Activated CD4-positive, alpha-beta memory T cell treated with anti-CD3 and anti-CD28 coated beads, Interleukin-2, amount 10 ng/mL, durations not matched to agents 7 days and 5 days (primary cell): ENCODE data around the gene EPHB2. TPM values are rescaled to one million over a fixed set of nuclear protein-coding genes. Genes with fewer than 3 reads are reported as not detected.
"Not testable (repeated sequence)": the region's sequence is repeated elsewhere in the genome, so short reads cannot be mapped to it uniquely, and the experiment has no call there.

Experiments
- CTCF ChIA-PET: fragments of 350-600 bp; sonication (Branson Sonifier 250); formaldehyde crosslinking; loops from one replicate; lab custom pipeline; 2021; ENCODE audit warnings: antibody characterized with exemption, inconsistent platforms; lab: Charles Lee
- POLR2A ChIA-PET: fragments of 350-600 bp; sonication (Branson Sonifier 250); formaldehyde crosslinking; loops from one replicate; lab custom pipeline; 2021; ENCODE audit warnings: antibody characterized with exemption; lab: Charles Lee
- DNase-seq: peaks from one replicate; pipeline ENCODE4 v3.0.0-alpha.2; 2020
- H3K27ac Mint-ChIP-seq: one replicate; pipeline ENCODE4 v1.8.0; 2021; ENCODE audit warnings: mild to moderate bottlenecking, mixed read lengths
- H3K27me3 Mint-ChIP-seq: one replicate; pipeline ENCODE4 v1.8.0; 2021; ENCODE audit warnings: mixed read lengths
- H3K36me3 Mint-ChIP-seq: one replicate; pipeline ENCODE4 v1.8.0; 2021; ENCODE audit warnings: low read depth, mixed read lengths
- H3K4me1 Mint-ChIP-seq: one replicate; pipeline ENCODE4 v1.8.0; 2021; ENCODE audit warnings: mixed read lengths
- H3K4me3 Mint-ChIP-seq: one replicate; pipeline ENCODE4 v1.8.0; 2021; ENCODE audit warnings: mild to moderate bottlenecking, mixed read lengths
- H3K9me3 Mint-ChIP-seq: one replicate; pipeline ENCODE4 v1.8.0; 2021; ENCODE audit warnings: mixed read lengths
- total RNA-seq, 2 experiments: library from RNA; stranded (reverse); gene quantifications; one replicate each; pipeline ENCODE4 v1.2.3, GENCODE V29; 2021

Gene EPHB2
- total RNA-seq, 2 experiments from 2014 or later = not detected

- peaks cover 9% of the 10 kb centered on the region for H3K27me3 Mint-ChIP-seq
- no peak for DNase-seq
- no peaks in the 10 kb centered on the region for H3K36me3 Mint-ChIP-seq
- POLR2A ChIA-PET = no interaction called here
- H3K4me3 Mint-ChIP-seq = no peak overlapping the region
- H3K9me3 Mint-ChIP-seq = no peaks in the 10 kb centered on the region
- CTCF ChIA-PET = no interaction called here
- no peaks in the 10 kb centered on the region for H3K4me1 Mint-ChIP-seq
- H3K27ac Mint-ChIP-seq = no peak overlapping the region
These were observed 121.8 kb downstream of the EPHB2 start for GRCh38 chr1:22832414-22832786.

GRCh38 chr1:22833699-22834098 is 123.1 kb downstream of the EPHB2 start:
- ChIA-PET POLR2A (no interaction called here), CTCF (no interaction called here)
- H3K27ac Mint-ChIP-seq = no peak overlapping the region
- no peak for DNase-seq
- H3K9me3 Mint-ChIP-seq = no peaks in the 10 kb centered on the region
- H3K27me3 Mint-ChIP-seq = peaks cover 11% of the 10 kb centered on the region
- no peak overlapping the region for H3K4me3 Mint-ChIP-seq
- no peaks in the 10 kb centered on the region for H3K4me1 Mint-ChIP-seq
- H3K36me3 Mint-ChIP-seq = no peaks in the 10 kb centered on the region

- H3K9me3 Mint-ChIP-seq, DNase-seq, CTCF ChIA-PET, H3K36me3 Mint-ChIP-seq, POLR2A ChIA-PET, H3K27ac Mint-ChIP-seq, H3K4me1 Mint-ChIP-seq, H3K4me3 Mint-ChIP-seq: not testable (repeated sequence)
- H3K27me3 Mint-ChIP-seq = peaks cover 15% of the 10 kb centered on the region
These were observed 123.8 kb downstream of the EPHB2 start for GRCh38 chr1:22834420-22834819.

GRCh38 chr1:22835636-22836319 is 125.1 kb downstream of the EPHB2 start:
- DNase-seq = no peak
- Mint-ChIP-seq H3K4me3 (no peak overlapping the region), H3K4me1 (no peaks in the 10 kb centered on the region), H3K27ac (no peak overlapping the region), H3K36me3 (no peaks in the 10 kb centered on the region), H3K27me3 (peaks cover 15% of the 10 kb centered on the region), H3K9me3 (no peaks in the 10 kb centered on the region)
- POLR2A ChIA-PET = no interaction called here
- CTCF ChIA-PET = no interaction called here

GRCh38 chr1:22836850-22837249 is 126.2 kb downstream of the EPHB2 start:
- CTCF ChIA-PET = no interaction called here
- Mint-ChIP-seq H3K36me3 (no peaks in the 10 kb centered on the region), H3K27ac (no peak overlapping the region), H3K4me3 (no peak overlapping the region), H3K4me1 (no peaks in the 10 kb centered on the region), H3K9me3 (no peaks in the 10 kb centered on the region), H3K27me3 (peaks cover 18% of the 10 kb centered on the region)
- DNase-seq = no peak
- POLR2A ChIA-PET = no interaction called here

- no peak overlapping the region for H3K27ac Mint-ChIP-seq
- no peaks in the 10 kb centered on the region for H3K9me3 Mint-ChIP-seq
- H3K27me3 Mint-ChIP-seq = peaks cover 18% of the 10 kb centered on the region
- H3K4me3 Mint-ChIP-seq = no peak overlapping the region
- ChIA-PET POLR2A (no interaction called here), CTCF (no interaction called here)
- no peak for DNase-seq
- no peaks in the 10 kb centered on the region for H3K4me1 Mint-ChIP-seq
- no peaks in the 10 kb centered on the region for H3K36me3 Mint-ChIP-seq
These were observed 126.7 kb downstream of the EPHB2 start for GRCh38 chr1:22837332-22837731.

- Mint-ChIP-seq H3K36me3 (no peaks in the 10 kb centered on the region), H3K27me3 (peaks cover 20% of the 10 kb centered on the region), H3K4me1 (no peaks in the 10 kb centered on the region), H3K4me3 (no peak overlapping the region), H3K9me3 (no peaks in the 10 kb centered on the region), H3K27ac (no peak overlapping the region)
- ChIA-PET POLR2A (no interaction called here), CTCF (no interaction called here)
- no peak for DNase-seq
These were observed 128.3 kb downstream of the EPHB2 start for GRCh38 chr1:22838965-22839364.

- ChIA-PET POLR2A (no interaction called here), CTCF (no interaction called here)
- no peak overlapping the region for H3K4me3 Mint-ChIP-seq
- DNase-seq = no peak
- no peaks in the 10 kb centered on the region for H3K36me3 Mint-ChIP-seq
- H3K27me3 Mint-ChIP-seq = peaks cover 21% of the 10 kb centered on the region
- no peak overlapping the region for H3K27ac Mint-ChIP-seq
- no peaks in the 10 kb centered on the region for H3K4me1 Mint-ChIP-seq
- H3K9me3 Mint-ChIP-seq = no peaks in the 10 kb centered on the region
These were observed 129.2 kb downstream of the EPHB2 start for GRCh38 chr1:22839806-22840205.

GRCh38 chr1:22841142-22841541 is 130.5 kb downstream of the EPHB2 start:
- Mint-ChIP-seq H3K27me3 (peaks cover 25% of the 10 kb centered on the region), H3K36me3 (no peaks in the 10 kb centered on the region), H3K27ac (no peak overlapping the region), H3K9me3 (no peaks in the 10 kb centered on the region), H3K4me3 (no peak overlapping the region), H3K4me1 (no peaks in the 10 kb centered on the region)
- no peak for DNase-seq
- ChIA-PET CTCF (no interaction called here), POLR2A (no interaction called here)

GRCh38 chr1:22841860-22842281 is 131.2 kb downstream of the EPHB2 start:
- no peak for DNase-seq
- Mint-ChIP-seq H3K36me3 (no peaks in the 10 kb centered on the region), H3K4me3 (no peak overlapping the region), H3K27ac (no peak overlapping the region), H3K4me1 (no peaks in the 10 kb centered on the region), H3K27me3 (peaks cover 31% of the 10 kb centered on the region), H3K9me3 (no peaks in the 10 kb centered on the region)
- POLR2A ChIA-PET = no interaction called here
- CTCF ChIA-PET = no interaction called here

- CTCF ChIA-PET, POLR2A ChIA-PET, H3K4me1 Mint-ChIP-seq, H3K9me3 Mint-ChIP-seq, H3K4me3 Mint-ChIP-seq, H3K36me3 Mint-ChIP-seq, DNase-seq, H3K27ac Mint-ChIP-seq: not testable (repeated sequence)
- H3K27me3 Mint-ChIP-seq = peaks cover 34% of the 10 kb centered on the region
These were observed 133.0 kb downstream of the EPHB2 start for GRCh38 chr1:22843441-22844183.

GRCh38 chr1:22844621-22845020 is 134.0 kb downstream of the EPHB2 start:
- no peaks in the 10 kb centered on the region for H3K4me1 Mint-ChIP-seq
- H3K9me3 Mint-ChIP-seq = no peaks in the 10 kb centered on the region
- ChIA-PET POLR2A (no interaction called here), CTCF (no interaction called here)
- no peak overlapping the region for H3K27ac Mint-ChIP-seq
- no peak overlapping the region for H3K4me3 Mint-ChIP-seq
- H3K36me3 Mint-ChIP-seq = no peaks in the 10 kb centered on the region
- peaks cover 37% of the 10 kb centered on the region for H3K27me3 Mint-ChIP-seq
- no peak for DNase-seq

GRCh38 chr1:22845398-22845935 is 134.8 kb downstream of the EPHB2 start:
- DNase-seq = no peak
- no peak overlapping the region for H3K4me3 Mint-ChIP-seq
- POLR2A ChIA-PET = no interaction called here
- no peaks in the 10 kb centered on the region for H3K4me1 Mint-ChIP-seq
- H3K9me3 Mint-ChIP-seq = no peaks in the 10 kb centered on the region
- H3K27ac Mint-ChIP-seq = no peak overlapping the region
- peaks cover 38% of the 10 kb centered on the region for H3K27me3 Mint-ChIP-seq
- CTCF ChIA-PET = no interaction called here
- H3K36me3 Mint-ChIP-seq = no peaks in the 10 kb centered on the region

- POLR2A ChIA-PET = no interaction called here
These were observed 135.8 kb downstream of the EPHB2 start for GRCh38 chr1:22846458-22846857.

More at GRCh38 chr1:22846458-22846857, 135.8 kb downstream of the EPHB2 start:
- no peak for DNase-seq
- CTCF ChIA-PET = no interaction called here
- no peaks in the 10 kb centered on the region for H3K9me3 Mint-ChIP-seq
- H3K36me3 Mint-ChIP-seq = no peaks in the 10 kb centered on the region
- no peaks in the 10 kb centered on the region for H3K4me1 Mint-ChIP-seq
- no peak overlapping the region for H3K4me3 Mint-ChIP-seq
- H3K27ac Mint-ChIP-seq = no peak overlapping the region
- H3K27me3 Mint-ChIP-seq = peaks cover 40% of the 10 kb centered on the region
